Measurements from ENCODE around the gene DIAPH3.

DIAPH3 gene

GRCh38 chr13:59625111-59625510 is 538.6 kb downstream of the DIAPH3 start:
- no peak overlapping the region for H3K27ac ChIP-seq
- TF ChIP-seq, protein P1, sequence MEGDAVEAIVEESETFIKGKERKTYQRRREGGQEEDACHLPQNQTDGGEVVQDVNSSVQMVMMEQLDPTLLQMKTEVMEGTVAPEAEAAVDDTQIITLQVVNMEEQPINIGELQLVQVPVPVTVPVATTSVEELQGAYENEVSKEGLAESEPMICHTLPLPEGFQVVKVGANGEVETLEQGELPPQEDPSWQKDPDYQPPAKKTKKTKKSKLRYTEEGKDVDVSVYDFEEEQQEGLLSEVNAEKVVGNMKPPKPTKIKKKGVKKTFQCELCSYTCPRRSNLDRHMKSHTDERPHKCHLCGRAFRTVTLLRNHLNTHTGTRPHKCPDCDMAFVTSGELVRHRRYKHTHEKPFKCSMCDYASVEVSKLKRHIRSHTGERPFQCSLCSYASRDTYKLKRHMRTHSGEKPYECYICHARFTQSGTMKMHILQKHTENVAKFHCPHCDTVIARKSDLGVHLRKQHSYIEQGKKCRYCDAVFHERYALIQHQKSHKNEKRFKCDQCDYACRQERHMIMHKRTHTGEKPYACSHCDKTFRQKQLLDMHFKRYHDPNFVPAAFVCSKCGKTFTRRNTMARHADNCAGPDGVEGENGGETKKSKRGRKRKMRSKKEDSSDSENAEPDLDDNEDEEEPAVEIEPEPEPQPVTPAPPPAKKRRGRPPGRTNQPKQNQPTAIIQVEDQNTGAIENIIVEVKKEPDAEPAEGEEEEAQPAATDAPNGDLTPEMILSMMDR (IDR thresholded peaks at IDR 0.05), result no peak

GRCh38 chr13:59623206-59623915 is 540.4 kb downstream of the DIAPH3 start:
- TF ChIP-seq ZFX (IDR thresholded peaks at IDR 0.05; ENCODE audit: borderline replicate concordance), result no peak
- TF ChIP-seq, protein P1 (IDR thresholded peaks at IDR 0.05), result no peak
- H3K27ac ChIP-seq, result no peak overlapping the region

DNA sequence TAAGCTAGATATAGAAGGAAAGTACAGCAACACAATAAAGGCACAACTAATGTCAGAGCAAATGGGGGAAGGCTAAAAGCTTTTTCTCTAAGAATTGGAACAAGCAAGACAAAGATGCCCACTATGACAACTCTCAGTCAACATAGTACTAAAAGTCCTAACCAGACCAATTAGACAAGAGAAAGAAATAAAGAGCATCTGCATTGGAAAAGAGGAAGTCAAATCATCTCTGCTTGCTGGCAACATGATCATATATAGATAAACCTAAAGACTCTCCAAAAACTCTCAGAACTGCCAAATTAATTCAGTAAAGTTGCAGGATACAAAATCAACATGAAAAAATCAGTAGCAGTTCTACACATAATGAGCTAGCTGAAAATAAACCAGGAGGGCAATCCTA is 542.0 kb downstream of the DIAPH3 start:
- TF ChIP-seq, protein P1 (IDR thresholded peaks at IDR 0.05), result no peak
- no peak overlapping the region for H3K27ac ChIP-seq

Data from 22Rv1 (cell line).